ENCODE results near the gene CELF3. TPM values are rescaled to one million over a fixed set of nuclear protein-coding genes. Genes with fewer than 3 reads are reported as not detected.
"Not testable (repeated sequence)": the region's sequence is repeated elsewhere in the genome, so short reads cannot be mapped to it uniquely, and the experiment has no call there.

Gene CELF3
- total and polyA plus RNA-seq, 2 of the 13 experiments (the other 11 are each of a cell fraction or from before 2014, with no cell fraction given) = not detected

DNA sequence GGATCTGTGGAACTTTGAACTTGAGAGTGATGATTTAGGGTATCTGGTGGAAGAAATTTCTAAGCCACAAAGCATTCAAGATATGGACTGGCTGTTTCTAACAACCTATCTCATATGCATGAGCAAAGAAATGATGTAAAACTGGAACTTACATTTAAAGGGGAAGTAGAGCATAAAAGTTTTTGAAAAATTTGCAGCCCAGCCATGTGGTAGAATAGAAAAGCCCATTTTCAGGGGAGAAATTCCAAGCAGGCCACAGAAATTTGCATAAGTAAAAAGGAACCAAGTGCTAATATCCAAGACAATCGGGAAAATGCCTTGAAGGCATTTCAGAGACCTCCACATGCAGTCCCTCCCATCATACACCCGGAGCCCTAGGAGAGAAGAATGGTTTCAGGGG is 20.4 kb upstream of the CELF3 start:
- Histone ChIP-seq H4K20me1 (ENCODE audit: insufficient read depth, low read length) (no peaks in the 10 kb centered on the region), H3K79me2 (ENCODE audit: insufficient read depth, low read length) (no peaks in the 10 kb centered on the region), H3K9ac (ENCODE audit: insufficient read depth, low read depth, low read length) (no peak overlapping the region), H3K9me3 (ENCODE audit: low read length) (peaks cover 16% of the 10 kb centered on the region; the same call in 1 of the 2 replicates), H3K4me1 (ENCODE audit: insufficient read depth, low read length) (peaks cover 8% of the 10 kb centered on the region), H3K4me3 (replicated peaks in 1 of 3; ENCODE audit: insufficient read depth in 1 of 3, low read depth in 2 of 3, low read length in 3 of 3) (no peak overlapping the region), H3K36me3 (replicated peaks in 1 of 2; ENCODE audit: control insufficient read depth in 1 of 2, insufficient read depth in 2 of 2, low read length in 2 of 2) (no peaks in the 10 kb centered on the region), H2AFZ (ENCODE audit: low read length) (no peak overlapping the region), H3K27ac (ENCODE audit: extremely low read length, insufficient read depth, low read length) (no peak overlapping the region), H3K27me3 (ENCODE audit: control insufficient read depth in 1 of 2, insufficient read depth in 2 of 2, low read length in 2 of 2) (peaks cover 0 to 7% of the 10 kb centered on the region in 2 experiments; a peak in 1 of 5 replicates), H3K4me2 (ENCODE audit: low read depth, low read length) (no peak overlapping the region)
- intact Hi-C loops (cut with micrococcal nuclease; ENCODE audit: unreplicated experiment) = loop anchor here (5.0 kb wide), 1 partner anchor 295 kb away; no protein-coding TSS in a partner anchor
- ATAC-seq (no peak), DNase-seq (ENCODE audit: low spot score) (no peak), FAIRE-seq (no peak)
- in situ Hi-C loops (cut with HindIII; ENCODE audit: extremely low pct_ligation_motif_present, low pct_unique_long_range_greater_than_20kb) = loop anchor here (10.0 to 25.0 kb wide), 2 partner anchors 142 to 200 kb away; partner anchors contain the start of gene TUFT1
- WGBS (ENCODE audit: low lambda C conversion rate) = 78% methylated on average over 1 of the region's 2 CpGs
- TF ChIP-seq HES4 (CRISPR knock-in tag; IDR thresholded peaks at IDR 0.05; ENCODE audit: borderline replicate concordance) = no peak
- TF ChIP-seq NR2F6 (IDR thresholded peaks at IDR 0.05) = no peak
- TF ChIP-seq NR2F6 (CRISPR knock-in tag; IDR thresholded peaks at IDR 0.05) = no peak
- no peak for TF ChIP-seq ZNF253 (CRISPR knock-in tag; IDR thresholded peaks at IDR 0.05; ENCODE audit: borderline replicate concordance)
- TF ChIP-seq PRPF4 (IDR thresholded peaks at IDR 0.05; ENCODE audit: low read depth, low read length, poor library complexity, severe bottlenecking) = no peak
- TF ChIP-seq KDM3A (CRISPR knock-in tag; IDR thresholded peaks at IDR 0.05; ENCODE audit: low read depth) = no peak
- no peak for TF ChIP-seq ZNF589 (CRISPR knock-in tag; conservative IDR thresholded peaks at IDR 0.05)
- TF ChIP-seq NAIF1 (CRISPR knock-in tag; IDR thresholded peaks at IDR 0.05; ENCODE audit: borderline replicate concordance) = no peak
- no TSS peak for BruUV-seq (replicated peaks)
- CTCF ChIA-PET (ENCODE audit: low intra/inter-chr PET ratio, low total read pairs) = no interaction called here
- POLR2A ChIA-PET = no interaction called here

GRCh38 chr1:151733995-151734394 is 17.4 kb upstream of the CELF3 start:
- in situ Hi-C loops (cut with HindIII; ENCODE audit: extremely low pct_ligation_motif_present, low pct_unique_long_range_greater_than_20kb) = loop anchor here (10.0 to 25.0 kb wide), 2 partner anchors 139 to 197 kb away; partner anchors contain the start of gene TUFT1
- FAIRE-seq; H3K79me2 ChIP-seq (ENCODE audit: insufficient read depth, low read length); ATAC-seq; H4K20me1 ChIP-seq (ENCODE audit: insufficient read depth, low read length); H2AFZ ChIP-seq (ENCODE audit: low read length); H3K9ac ChIP-seq (ENCODE audit: insufficient read depth, low read depth, low read length); DNase-seq (ENCODE audit: low spot score); H3K27me3 ChIP-seq (ENCODE audit: control insufficient read depth in 1 of 2, insufficient read depth in 2 of 2, low read length in 2 of 2); BruUV-seq (replicated peaks); H3K4me2 ChIP-seq (ENCODE audit: low read depth, low read length); POLR2A ChIA-PET; H3K4me3 ChIP-seq (replicated peaks in 1 of 3; ENCODE audit: insufficient read depth in 1 of 3, low read depth in 2 of 3, low read length in 3 of 3); H3K36me3 ChIP-seq (replicated peaks in 1 of 2; ENCODE audit: control insufficient read depth in 1 of 2, insufficient read depth in 2 of 2, low read length in 2 of 2); H3K27ac ChIP-seq (ENCODE audit: extremely low read length, insufficient read depth, low read length); TF ChIP-seq MAZ (IDR thresholded peaks at IDR 0.05; ENCODE audit: borderline replicate concordance, low read depth, low read length): not testable (repeated sequence)
- H3K4me1 ChIP-seq (ENCODE audit: insufficient read depth, low read length) = peaks cover 24% of the 10 kb centered on the region
- 50% methylated on average over 9 of the region's 9 CpGs for WGBS (ENCODE audit: low lambda C conversion rate)
- H3K9me3 ChIP-seq (ENCODE audit: low read length) = peaks cover 16% of the 10 kb centered on the region; the same call in 1 of the 2 replicates
- 0 out of 2 replicates have a peak, but pooled peaks have one; percentile 3 for TF ChIP-seq MAZ (CRISPR knock-in tag; IDR thresholded peaks at IDR 0.05; ENCODE audit: low read depth)
- CTCF ChIA-PET (ENCODE audit: low intra/inter-chr PET ratio, low total read pairs) = interaction anchor here (1.7 to 2.4 kb wide), 4 partner anchors 41 to 199 kb away, joined by 6 to 21 read pairs (median 16); no protein-coding TSS in a partner anchor
- intact Hi-C loops (cut with micrococcal nuclease; ENCODE audit: unreplicated experiment) = loop anchor here (2.0 kb wide), 1 partner anchor 103 kb away; no protein-coding TSS in a partner anchor
